NB4 (cell line): Measurements from ENCODE around the gene RFX6.
"Not testable (repeated sequence)": the region's sequence is repeated elsewhere in the genome, so short reads cannot be mapped to it uniquely, and the experiment has no call there.

ENCODE experiments used
- DNase-seq: peaks from one replicate; pipeline ENCODE4 v3.0.0; 2010; ENCODE audit warnings: low read depth
- H3K4me3 ChIP-seq: one replicate; pipeline ENCODE4 v1.5.1; 2011; ENCODE audit warnings: mild to moderate bottlenecking, low read depth, low read length, moderate library complexity
- MYC ChIP-seq: IDR thresholded peaks from 2 replicates; pipeline ENCODE4 v1.6.1; 2011; ENCODE audit warnings: low read depth, low read length
- POLR2A ChIP-seq: IDR thresholded peaks from 2 replicates; pipeline ENCODE4 v1.6.1; 2011; ENCODE audit warnings: mild to moderate bottlenecking; ENCODE audit not compliant: insufficient read length; ENCODE audit errors: extremely low read depth
- TF ChIP-seq, protein P1 (sequence below): IDR thresholded peaks from one replicate; pipeline ENCODE4 v1.5.1; 2012; ENCODE audit warnings: low read depth, low read length
- TF ChIP-seq, protein P2 (sequence below): IDR thresholded peaks from 2 replicates; pipeline ENCODE4 v1.6.1; 2011; ENCODE audit warnings: low read depth, low read length

The RFX6 gene, protein sequence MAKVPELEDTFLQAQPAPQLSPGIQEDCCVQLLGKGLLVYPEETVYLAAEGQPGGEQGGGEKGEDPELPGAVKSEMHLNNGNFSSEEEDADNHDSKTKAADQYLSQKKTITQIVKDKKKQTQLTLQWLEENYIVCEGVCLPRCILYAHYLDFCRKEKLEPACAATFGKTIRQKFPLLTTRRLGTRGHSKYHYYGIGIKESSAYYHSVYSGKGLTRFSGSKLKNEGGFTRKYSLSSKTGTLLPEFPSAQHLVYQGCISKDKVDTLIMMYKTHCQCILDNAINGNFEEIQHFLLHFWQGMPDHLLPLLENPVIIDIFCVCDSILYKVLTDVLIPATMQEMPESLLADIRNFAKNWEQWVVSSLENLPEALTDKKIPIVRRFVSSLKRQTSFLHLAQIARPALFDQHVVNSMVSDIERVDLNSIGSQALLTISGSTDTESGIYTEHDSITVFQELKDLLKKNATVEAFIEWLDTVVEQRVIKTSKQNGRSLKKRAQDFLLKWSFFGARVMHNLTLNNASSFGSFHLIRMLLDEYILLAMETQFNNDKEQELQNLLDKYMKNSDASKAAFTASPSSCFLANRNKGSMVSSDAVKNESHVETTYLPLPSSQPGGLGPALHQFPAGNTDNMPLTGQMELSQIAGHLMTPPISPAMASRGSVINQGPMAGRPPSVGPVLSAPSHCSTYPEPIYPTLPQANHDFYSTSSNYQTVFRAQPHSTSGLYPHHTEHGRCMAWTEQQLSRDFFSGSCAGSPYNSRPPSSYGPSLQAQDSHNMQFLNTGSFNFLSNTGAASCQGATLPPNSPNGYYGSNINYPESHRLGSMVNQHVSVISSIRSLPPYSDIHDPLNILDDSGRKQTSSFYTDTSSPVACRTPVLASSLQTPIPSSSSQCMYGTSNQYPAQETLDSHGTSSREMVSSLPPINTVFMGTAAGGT

DNA sequence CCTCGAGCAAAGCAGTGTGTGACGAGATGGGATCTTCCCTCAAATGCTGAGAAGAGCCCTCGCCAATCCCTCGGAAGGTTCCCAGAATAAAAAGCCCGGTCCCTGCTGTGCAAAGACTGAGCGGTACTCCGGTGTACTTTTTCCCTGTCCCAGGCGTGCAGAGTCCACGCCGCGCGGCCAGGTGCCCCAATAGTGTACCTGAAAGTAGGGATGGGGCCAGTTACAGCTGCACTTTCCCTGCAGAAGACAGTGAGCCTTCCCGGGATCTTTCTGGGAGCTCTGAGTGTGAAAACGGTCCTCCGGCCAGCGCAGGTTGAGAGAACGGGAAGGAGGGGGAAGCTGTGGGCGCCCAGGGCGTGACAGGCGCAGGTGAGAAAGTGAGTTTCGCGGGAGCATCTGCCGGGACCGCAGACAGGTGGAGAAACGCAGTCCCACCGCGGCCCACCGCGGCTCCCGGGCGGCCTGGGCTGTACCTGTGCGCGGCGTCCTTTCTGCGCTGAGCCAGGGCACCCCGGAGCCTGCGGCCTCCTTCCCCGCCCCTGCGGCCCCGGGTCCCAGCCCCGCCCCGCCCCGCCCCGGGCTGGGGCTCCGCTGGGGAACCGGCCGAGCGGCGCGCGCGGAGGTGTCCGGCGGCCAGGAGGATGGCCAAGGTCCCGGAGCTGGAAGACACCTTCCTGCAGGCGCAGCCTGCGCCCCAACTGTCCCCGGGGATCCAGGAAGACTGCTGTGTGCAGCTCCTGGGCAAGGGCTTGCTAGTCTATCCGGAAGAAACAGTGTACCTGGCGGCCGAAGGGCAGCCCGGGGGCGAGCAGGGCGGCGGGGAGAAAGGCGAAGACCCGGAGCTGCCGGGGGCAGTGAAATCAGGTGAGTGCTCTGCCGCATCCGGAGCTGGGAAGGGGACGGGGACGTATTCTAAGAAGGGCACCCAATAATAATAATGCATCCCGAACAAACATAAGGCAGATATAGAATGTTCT, at the start of gene RFX6:
TSS of gene RFX6 (plus strand) at position 608 of the 977 bp plus-strand sequence. CDS start at position 642, 34 bp downstream.
- no peak for DNase-seq
- TF ChIP-seq, protein P1, sequence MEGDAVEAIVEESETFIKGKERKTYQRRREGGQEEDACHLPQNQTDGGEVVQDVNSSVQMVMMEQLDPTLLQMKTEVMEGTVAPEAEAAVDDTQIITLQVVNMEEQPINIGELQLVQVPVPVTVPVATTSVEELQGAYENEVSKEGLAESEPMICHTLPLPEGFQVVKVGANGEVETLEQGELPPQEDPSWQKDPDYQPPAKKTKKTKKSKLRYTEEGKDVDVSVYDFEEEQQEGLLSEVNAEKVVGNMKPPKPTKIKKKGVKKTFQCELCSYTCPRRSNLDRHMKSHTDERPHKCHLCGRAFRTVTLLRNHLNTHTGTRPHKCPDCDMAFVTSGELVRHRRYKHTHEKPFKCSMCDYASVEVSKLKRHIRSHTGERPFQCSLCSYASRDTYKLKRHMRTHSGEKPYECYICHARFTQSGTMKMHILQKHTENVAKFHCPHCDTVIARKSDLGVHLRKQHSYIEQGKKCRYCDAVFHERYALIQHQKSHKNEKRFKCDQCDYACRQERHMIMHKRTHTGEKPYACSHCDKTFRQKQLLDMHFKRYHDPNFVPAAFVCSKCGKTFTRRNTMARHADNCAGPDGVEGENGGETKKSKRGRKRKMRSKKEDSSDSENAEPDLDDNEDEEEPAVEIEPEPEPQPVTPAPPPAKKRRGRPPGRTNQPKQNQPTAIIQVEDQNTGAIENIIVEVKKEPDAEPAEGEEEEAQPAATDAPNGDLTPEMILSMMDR: no peak
- TF ChIP-seq POLR2A (no peak), MYC (no peak)
- TF ChIP-seq, protein P2, sequence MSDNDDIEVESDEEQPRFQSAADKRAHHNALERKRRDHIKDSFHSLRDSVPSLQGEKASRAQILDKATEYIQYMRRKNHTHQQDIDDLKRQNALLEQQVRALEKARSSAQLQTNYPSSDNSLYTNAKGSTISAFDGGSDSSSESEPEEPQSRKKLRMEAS: no peak
- H3K4me3 ChIP-seq: no peak within 1 kb of the TSS

DNA sequence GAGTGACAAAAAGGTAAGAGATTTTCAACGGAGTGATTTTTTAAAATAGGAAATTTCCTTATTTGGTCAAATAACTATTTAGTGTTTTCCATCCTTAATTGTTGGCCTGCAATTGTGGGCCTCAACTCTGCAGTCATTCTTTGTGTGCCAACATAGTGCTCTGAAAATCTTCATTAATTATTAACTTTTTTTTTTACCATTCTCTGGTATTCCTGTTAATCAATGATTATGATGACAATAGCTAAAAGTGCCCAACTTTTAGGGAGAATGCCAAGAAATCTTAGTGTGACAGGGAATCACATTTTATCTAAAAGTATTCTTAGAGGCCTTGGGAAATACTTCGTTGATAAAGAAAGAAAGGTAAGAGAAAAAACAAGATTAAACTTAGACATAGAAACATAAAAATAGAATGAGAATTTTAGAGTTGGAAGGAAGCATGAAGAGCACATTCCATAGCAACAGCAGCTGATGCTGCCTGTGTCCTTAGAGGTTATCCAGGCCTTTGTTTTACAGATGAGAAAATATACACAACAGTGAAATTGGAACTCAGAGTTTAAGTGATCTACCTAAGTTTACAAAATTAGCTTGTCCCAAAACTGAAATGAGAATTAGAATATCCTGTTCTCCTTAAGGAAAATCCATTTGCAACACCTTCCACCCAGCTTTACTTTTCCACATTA, 49.3 kb upstream of the RFX6 start:
- no peak for TF ChIP-seq MYC
- TF ChIP-seq POLR2A: no peak
- TF ChIP-seq, protein P2: no peak
- TF ChIP-seq, protein P1: no peak
- DNase-seq: no peak
- no peak overlapping the region for H3K4me3 ChIP-seq

DNA sequence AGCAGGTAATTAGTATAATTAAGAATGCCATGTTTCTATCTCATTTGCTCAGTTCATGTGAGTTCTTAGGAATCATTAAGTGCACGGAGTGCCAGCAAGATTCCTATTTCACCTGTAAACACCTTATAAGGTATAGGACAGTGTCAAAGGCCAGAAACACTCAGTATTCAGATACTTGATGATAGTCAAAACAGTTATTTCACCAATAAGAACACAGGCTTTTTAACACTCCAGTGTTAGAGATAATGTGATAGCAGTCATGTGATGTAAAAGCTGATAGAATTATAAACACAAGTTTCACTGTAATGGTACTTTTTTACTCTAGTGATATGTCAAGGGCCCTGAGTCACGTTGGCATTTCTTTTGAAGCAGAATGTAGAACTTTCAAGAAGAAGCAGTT, 48.1 kb upstream of the RFX6 start, which contains the start of gene GPRC6A:
TSS of gene GPRC6A (minus strand) at position 101 of the 400 bp plus-strand sequence. CDS start at position 31, 70 bp downstream.
- no peak within 1 kb of the TSS for H3K4me3 ChIP-seq
- TF ChIP-seq POLR2A (no peak), MYC (no peak)
- TF ChIP-seq, protein P2: no peak
- TF ChIP-seq, protein P1: no peak
- no peak for DNase-seq

DNA sequence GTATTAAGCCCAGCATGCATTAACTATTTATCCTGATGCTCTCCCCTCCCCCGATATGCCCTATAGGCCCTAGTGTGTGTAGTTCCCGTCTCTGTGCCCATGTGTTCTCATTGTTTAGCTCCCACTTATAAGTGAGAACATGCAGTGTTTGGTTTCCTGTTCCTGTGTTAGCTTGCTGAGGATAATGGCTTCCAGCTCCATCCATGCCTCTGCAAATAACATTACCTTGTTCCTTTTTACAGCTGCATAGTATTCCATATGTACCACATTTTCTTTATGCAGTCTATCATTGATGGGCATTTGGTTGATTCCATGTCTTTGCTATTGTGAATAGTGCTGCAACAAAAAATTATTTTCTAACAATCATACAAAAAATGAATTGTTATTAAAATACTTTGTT, 42.5 kb upstream of the RFX6 start:
- H3K4me3 ChIP-seq, DNase-seq: not testable (repeated sequence)

DNA sequence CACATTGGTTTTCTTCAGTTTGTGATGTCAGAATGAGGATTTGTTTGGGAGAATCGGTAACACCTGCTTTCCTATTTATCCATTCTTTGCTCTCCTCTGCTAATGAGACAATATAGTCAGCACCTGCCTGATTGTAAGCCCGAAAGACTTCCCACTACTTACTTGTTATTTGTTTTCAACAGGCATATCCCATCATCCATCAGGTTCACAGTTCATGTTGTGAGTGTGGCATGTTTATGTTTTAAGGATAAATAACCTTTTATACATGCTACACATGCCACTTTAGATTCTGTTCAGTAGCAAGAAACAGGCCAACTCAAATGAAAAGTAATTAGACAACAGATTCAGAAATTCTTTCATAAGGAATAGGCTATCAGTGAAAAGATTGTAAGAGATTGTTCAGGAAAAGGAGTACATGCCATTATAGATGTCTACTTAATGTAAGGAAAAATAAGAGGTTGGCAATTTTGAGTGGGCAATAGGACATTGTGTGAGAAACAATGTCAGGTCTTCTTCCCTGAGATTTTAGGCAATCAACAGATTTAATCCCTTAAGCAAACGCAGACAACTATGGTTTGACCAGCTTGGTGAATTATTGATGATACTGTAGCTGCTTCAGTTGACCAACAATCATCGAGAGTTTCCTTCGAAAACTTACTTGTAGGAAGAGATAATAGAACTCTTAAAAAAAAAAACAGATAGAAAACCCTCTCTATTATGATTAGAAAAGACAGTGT, 40.3 kb upstream of the RFX6 start:
- DNase-seq: no peak
- TF ChIP-seq, protein P1: no peak
- no peak overlapping the region for H3K4me3 ChIP-seq
